Parathyroid adenoma (tissue), 2 donors: ENCODE measurements around the gene ADGRG2.

ENCODE experiments used
- H2AFZ ChIP-seq: fragments of 300-600 bp; sonication (generic); one replicate; pipeline ENCODE4 v1.7.0; 2017; ENCODE audit warnings: antibody characterized with exemption, mild to moderate bottlenecking
- H3K27ac ChIP-seq: fragments of 300-600 bp; sonication (generic); one replicate; pipeline ENCODE4 v1.7.0; 2017
- H3K27me3 ChIP-seq: fragments of 300-600 bp; sonication (generic); one replicate; pipeline ENCODE4 v1.7.0; 2017; ENCODE audit warnings: low read length; ENCODE audit not compliant: control insufficient read depth, insufficient read depth
- H3K36me3 ChIP-seq: fragments of 300-600 bp; sonication (generic); one replicate; pipeline ENCODE4 v1.7.0; 2017; ENCODE audit warnings: low read length; ENCODE audit not compliant: control insufficient read depth, insufficient read depth
- H3K4me1 ChIP-seq: fragments of 300-600 bp; sonication (generic); one replicate; pipeline ENCODE4 v1.7.0; 2017; ENCODE audit warnings: control low read depth
- H3K4me2 ChIP-seq: fragments of 300-600 bp; sonication (generic); one replicate; pipeline ENCODE4 v1.7.0; 2017; ENCODE audit warnings: low read length
- H3K4me3 ChIP-seq: fragments of 300-600 bp; sonication (generic); one replicate; pipeline ENCODE4 v1.7.0; 2017; ENCODE audit warnings: low read depth, low read length
- H3K79me2 ChIP-seq: fragments of 300-600 bp; sonication (generic); one replicate; pipeline ENCODE4 v1.7.0; 2017; ENCODE audit warnings: control low read depth
- H3K9ac ChIP-seq: fragments of 300-600 bp; sonication (generic); one replicate; pipeline ENCODE4 v1.7.0; 2017; ENCODE audit warnings: mild to moderate bottlenecking
- H3K9me3 ChIP-seq: fragments of 300-600 bp; sonication (generic); one replicate; pipeline ENCODE4 v1.7.0; 2017; ENCODE audit warnings: low read length; ENCODE audit not compliant: control insufficient read depth
- TF ChIP-seq, protein P1 (sequence below): fragments of 300-600 bp; sonication (generic); IDR thresholded peaks from one replicate; pipeline ENCODE4 v1.7.0; 2017; ENCODE audit warnings: antibody characterized with exemption, mild to moderate bottlenecking
- donor health status: primary hyperparathyroidism.

ADGRG2 gene

GRCh38 chrX:19003756-19004155 lies 118.5 kb downstream of the ADGRG2 start:
- TF ChIP-seq, protein P1, sequence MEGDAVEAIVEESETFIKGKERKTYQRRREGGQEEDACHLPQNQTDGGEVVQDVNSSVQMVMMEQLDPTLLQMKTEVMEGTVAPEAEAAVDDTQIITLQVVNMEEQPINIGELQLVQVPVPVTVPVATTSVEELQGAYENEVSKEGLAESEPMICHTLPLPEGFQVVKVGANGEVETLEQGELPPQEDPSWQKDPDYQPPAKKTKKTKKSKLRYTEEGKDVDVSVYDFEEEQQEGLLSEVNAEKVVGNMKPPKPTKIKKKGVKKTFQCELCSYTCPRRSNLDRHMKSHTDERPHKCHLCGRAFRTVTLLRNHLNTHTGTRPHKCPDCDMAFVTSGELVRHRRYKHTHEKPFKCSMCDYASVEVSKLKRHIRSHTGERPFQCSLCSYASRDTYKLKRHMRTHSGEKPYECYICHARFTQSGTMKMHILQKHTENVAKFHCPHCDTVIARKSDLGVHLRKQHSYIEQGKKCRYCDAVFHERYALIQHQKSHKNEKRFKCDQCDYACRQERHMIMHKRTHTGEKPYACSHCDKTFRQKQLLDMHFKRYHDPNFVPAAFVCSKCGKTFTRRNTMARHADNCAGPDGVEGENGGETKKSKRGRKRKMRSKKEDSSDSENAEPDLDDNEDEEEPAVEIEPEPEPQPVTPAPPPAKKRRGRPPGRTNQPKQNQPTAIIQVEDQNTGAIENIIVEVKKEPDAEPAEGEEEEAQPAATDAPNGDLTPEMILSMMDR = no peak

GRCh38 chrX:18998653-18999052 lies 123.6 kb downstream of the ADGRG2 start:
- Histone ChIP-seq H3K4me3 (no peak overlapping the region), H3K27me3 (no peaks in the 10 kb centered on the region)

More at GRCh38 chrX:19003756-19004155, 118.5 kb downstream of the ADGRG2 start:
- Histone ChIP-seq H3K79me2 (no peaks in the 10 kb centered on the region), H3K27me3 (no peaks in the 10 kb centered on the region), H3K4me1 (no peaks in the 10 kb centered on the region), H3K9ac (no peak overlapping the region), H3K36me3 (no peaks in the 10 kb centered on the region), H3K9me3 (no peaks in the 10 kb centered on the region), H2AFZ (no peak overlapping the region), H3K4me3 (no peak overlapping the region), H3K4me2 (no peak overlapping the region), H3K27ac (no peak overlapping the region)

DNA sequence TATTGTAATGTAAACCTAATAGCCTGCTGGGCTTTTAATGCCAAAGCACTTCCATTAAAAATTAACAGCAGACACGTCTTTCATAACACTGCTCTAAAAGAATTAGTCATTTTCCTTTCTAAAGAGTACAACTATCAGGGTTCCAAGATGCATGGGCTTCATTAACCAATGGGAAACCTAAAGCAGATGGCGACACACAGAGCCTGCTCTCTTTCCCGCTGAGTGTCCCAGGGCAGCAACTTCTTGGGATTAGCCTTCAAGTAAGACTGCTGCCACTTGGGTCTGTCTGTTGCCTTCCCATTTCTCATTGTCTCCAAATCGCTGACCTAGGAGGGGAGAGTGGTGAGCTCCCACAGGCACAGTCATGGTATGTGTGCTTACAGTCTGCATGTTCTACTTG lies 124.4 kb downstream of the ADGRG2 start:
- Histone ChIP-seq H3K4me3 (no peak overlapping the region), H3K27ac (no peak overlapping the region), H3K4me2 (no peak overlapping the region), H3K79me2 (no peaks in the 10 kb centered on the region), H3K9me3 (no peaks in the 10 kb centered on the region), H3K36me3 (no peaks in the 10 kb centered on the region), H2AFZ (no peak overlapping the region), H3K27me3 (no peaks in the 10 kb centered on the region), H3K4me1 (no peaks in the 10 kb centered on the region), H3K9ac (no peak overlapping the region)
- TF ChIP-seq, protein P1 = no peak

More at GRCh38 chrX:18998653-18999052, 123.6 kb downstream of the ADGRG2 start:
- no peaks in the 10 kb centered on the region for H3K79me2 ChIP-seq
- H2AFZ ChIP-seq = no peak overlapping the region
- no peaks in the 10 kb centered on the region for H3K36me3 ChIP-seq
- no peaks in the 10 kb centered on the region for H3K9me3 ChIP-seq
- no peaks in the 10 kb centered on the region for H3K4me1 ChIP-seq
- no peak overlapping the region for H3K4me2 ChIP-seq
- H3K9ac ChIP-seq = no peak overlapping the region
- H3K27ac ChIP-seq = no peak overlapping the region
- TF ChIP-seq, protein P1 = no peak

GRCh38 chrX:18996536-18996935 lies 125.7 kb downstream of the ADGRG2 start:
- H3K9ac ChIP-seq = no peak overlapping the region
- no peak overlapping the region for H2AFZ ChIP-seq
- H3K27me3 ChIP-seq = no peaks in the 10 kb centered on the region
- H3K79me2 ChIP-seq = no peaks in the 10 kb centered on the region
- H3K4me1 ChIP-seq = no peaks in the 10 kb centered on the region
- H3K4me3 ChIP-seq = no peak overlapping the region
- TF ChIP-seq, protein P1 = no peak
- H3K4me2 ChIP-seq = no peak overlapping the region
- H3K27ac ChIP-seq = no peak overlapping the region
- H3K36me3 ChIP-seq = no peaks in the 10 kb centered on the region
- no peaks in the 10 kb centered on the region for H3K9me3 ChIP-seq

- TF ChIP-seq, protein P1 = no peak
Measured at GRCh38 chrX:18995221-18995620, 127.0 kb downstream of the ADGRG2 start.

More at GRCh38 chrX:18995221-18995620, 127.0 kb downstream of the ADGRG2 start:
- Histone ChIP-seq H3K9ac (no peak overlapping the region), H3K4me1 (no peaks in the 10 kb centered on the region), H3K79me2 (no peaks in the 10 kb centered on the region), H3K36me3 (no peaks in the 10 kb centered on the region), H3K9me3 (no peaks in the 10 kb centered on the region), H3K4me2 (no peak overlapping the region), H2AFZ (no peak overlapping the region), H3K27ac (no peak overlapping the region), H3K27me3 (no peaks in the 10 kb centered on the region), H3K4me3 (no peak overlapping the region)
